GM18909 (cell line): ENCODE results near the gene GDPD2.
"Not testable (repeated sequence)": the region's sequence is repeated elsewhere in the genome, so short reads cannot be mapped to it uniquely, and the experiment has no call there.

Source experiments
- ATAC-seq: cut with Tn5 transposase; IDR thresholded peaks from one replicate; pipeline ENCODE4 v1.9.1; 2021; ENCODE audit warnings: mild to moderate bottlenecking; ENCODE audit not compliant: unreplicated experiment, poor library complexity

The GDPD2 gene, protein sequence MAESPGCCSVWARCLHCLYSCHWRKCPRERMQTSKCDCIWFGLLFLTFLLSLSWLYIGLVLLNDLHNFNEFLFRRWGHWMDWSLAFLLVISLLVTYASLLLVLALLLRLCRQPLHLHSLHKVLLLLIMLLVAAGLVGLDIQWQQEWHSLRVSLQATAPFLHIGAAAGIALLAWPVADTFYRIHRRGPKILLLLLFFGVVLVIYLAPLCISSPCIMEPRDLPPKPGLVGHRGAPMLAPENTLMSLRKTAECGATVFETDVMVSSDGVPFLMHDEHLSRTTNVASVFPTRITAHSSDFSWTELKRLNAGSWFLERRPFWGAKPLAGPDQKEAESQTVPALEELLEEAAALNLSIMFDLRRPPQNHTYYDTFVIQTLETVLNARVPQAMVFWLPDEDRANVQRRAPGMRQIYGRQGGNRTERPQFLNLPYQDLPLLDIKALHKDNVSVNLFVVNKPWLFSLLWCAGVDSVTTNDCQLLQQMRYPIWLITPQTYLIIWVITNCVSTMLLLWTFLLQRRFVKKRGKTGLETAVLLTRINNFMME

DNA sequence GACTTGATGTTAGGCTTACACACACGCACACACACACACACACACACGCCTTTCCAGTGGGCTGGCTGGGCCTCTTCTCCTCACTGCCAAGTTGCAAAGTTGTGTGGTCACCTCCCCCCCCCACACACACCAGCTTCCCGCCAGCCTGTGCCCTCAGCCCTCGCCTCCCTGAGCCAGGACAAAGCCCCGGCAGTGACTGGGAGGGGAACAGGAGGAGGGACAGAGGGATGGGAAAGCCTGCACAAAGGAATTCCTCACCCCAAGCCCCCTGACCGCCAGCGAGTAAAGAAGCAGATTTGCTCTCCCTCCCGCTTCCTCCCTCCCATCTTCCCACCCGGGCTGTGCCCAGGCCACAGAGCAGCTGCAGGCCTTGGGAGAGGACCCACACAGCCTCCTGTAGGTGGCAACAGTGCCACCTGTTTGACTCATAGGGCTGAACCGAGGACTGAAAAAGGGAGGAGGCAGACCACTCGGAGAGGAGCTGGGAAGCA is at the start of gene GDPD2:
Gene GDPD2 (plus strand): TSS at position 464 of the 491 bp plus-strand sequence. CDS start 1,671 bp downstream, outside the sequence.
- no peak for ATAC-seq

DNA sequence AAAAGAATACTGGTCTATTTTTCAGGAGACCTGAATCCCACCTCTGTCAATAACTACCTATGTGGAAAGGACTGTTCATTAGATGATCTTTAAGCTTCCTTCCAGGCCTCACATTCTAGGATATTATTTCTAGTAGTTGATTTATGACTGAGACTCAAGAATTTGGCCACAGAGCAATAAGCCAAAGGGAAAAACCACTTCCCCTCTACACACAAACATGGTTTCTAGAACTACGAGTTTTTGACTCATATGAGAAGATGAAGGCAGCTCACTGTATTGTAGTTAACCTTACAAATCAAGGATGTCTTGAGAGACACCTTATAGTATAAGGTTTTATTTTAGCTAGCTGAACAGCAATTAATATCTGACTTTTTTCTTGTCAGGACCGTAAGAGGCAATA is 36.9 kb upstream of the GDPD2 start:
- no peak for ATAC-seq

DNA sequence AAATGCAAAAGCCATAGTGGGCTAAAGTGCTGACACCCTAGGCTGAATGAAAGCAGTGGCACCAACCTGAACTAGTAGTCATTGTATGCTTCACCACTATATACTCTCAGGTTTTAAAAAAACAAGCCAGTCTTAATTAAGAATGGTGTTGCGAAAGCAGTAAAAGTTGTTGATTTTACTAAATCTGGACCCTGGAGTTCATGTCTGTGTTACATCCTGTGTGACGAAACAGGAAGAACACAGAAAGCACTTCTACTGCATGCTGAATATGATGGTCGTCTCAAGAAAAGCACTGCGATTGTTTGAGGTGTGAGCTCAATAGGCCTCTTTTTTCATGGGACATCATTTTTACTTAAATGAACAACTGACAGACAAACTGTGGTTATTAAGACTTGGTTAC is 24.2 kb upstream of the GDPD2 start:
- no peak for ATAC-seq

DNA sequence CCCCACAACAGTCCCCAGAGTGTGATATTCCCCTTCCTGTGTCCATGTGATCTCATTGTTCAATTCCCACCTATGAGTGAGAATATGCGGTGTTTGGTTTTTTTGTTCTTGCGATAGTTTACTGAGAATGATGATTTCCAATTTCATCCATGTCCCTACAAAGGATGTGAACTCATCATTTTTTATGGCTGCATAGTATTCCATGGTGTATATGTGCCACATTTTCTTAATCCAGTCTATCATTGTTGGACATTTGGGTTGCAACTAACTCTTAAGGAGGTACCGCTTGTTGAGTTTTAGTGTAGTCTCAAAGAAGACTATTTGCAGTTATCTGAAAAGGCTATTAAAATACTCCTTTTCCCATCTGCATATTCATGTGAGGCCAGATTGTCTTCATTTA is 22.9 kb upstream of the GDPD2 start:
- ATAC-seq, result not testable (repeated sequence)

DNA sequence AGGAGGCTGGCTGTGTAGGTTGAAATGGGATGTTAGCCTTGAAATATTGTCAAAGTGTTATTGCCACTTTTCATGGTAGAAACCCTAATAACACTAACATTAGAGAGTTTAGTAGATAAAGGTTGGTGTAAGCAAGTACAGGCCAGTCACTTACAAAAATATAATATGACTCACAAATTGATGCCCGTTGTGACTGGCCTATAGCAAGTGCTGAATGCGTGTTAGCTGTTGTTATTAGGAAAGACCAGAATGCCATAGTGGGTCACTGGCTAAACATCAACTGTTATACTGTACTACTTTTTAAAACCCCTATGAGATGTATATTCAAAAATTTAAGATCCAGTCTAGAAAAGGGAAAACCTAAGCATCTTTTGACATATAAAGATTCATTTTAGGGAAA is 20.4 kb upstream of the GDPD2 start:
- no peak for ATAC-seq

DNA sequence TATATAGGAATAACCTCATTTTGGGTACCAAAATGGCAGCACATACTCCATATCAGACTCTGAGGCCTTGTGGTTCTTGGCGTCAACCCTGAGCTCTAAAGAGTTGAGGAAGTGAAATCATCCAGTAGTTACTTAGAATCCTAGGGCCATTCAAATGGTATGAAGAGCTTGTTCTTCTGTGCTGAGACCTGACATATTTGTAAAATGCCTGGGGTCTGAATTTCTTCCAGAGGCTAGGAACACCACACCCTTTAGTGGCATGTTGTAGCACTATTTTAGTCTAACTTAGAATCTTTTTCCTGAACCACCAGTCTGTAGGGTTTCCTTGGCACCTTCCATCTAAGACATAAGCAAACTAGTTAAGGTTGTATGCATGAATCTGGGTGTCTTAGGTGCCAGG is 18.1 kb upstream of the GDPD2 start:
- no peak for ATAC-seq

DNA sequence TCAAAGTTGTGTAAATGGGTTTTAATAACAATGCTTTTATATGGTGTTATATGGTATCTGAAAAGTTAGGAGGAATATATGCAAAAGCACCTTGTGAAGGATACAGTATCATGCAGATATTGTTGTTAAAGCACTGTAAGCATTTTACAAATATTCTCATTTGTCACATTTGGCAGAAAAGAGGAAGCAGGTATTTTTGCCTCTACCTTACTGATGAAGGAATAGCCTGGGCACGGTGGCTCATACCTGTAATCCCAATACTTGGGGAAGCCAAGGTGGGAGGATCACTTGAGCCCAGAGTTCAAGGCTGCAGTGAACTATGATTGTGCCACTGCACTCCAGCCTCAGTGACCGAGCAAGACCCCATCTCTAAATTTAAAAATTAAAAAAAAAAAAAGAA is 12.2 kb upstream of the GDPD2 start:
- no peak for ATAC-seq

DNA sequence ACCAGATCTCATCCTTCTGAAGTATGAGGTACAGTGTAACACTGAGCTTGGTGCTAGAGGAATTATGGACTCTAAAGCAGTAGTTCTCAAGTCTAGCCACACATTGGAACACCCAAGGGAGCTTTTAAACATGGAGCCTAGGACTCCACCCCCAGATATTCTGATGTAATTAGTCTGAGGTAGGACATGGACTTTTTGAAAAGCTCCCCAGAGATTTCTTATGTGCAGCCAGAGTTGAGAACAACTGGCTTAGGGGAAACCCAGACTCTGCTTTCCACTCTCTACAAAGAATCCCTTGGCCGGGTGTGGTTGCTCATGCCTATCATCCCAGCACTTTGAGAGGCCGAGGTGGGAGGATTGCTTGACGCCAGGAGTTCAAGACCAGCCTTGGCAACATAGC is 11.6 kb upstream of the GDPD2 start:
- ATAC-seq, result no peak

DNA sequence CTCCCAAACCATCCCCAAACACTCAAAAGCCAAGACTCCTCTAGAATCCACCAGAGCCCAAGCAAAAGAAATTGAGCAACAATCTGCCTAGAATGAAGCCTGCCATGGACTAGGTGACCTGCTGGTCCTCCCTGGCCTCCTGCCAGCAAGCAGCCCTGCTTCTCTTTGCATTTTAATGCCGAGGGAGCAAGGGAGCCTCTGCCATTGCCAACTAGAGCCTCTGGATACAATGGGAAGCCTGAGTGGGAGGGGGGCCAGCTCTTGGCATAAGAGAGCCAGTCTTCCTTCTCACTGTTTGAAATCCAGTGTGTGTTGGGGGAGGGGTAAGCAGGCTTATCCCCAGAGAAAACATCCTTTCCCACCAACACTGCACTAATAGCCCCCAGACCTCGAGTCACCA is 1.5 kb upstream of the GDPD2 start:
- no peak for ATAC-seq

DNA sequence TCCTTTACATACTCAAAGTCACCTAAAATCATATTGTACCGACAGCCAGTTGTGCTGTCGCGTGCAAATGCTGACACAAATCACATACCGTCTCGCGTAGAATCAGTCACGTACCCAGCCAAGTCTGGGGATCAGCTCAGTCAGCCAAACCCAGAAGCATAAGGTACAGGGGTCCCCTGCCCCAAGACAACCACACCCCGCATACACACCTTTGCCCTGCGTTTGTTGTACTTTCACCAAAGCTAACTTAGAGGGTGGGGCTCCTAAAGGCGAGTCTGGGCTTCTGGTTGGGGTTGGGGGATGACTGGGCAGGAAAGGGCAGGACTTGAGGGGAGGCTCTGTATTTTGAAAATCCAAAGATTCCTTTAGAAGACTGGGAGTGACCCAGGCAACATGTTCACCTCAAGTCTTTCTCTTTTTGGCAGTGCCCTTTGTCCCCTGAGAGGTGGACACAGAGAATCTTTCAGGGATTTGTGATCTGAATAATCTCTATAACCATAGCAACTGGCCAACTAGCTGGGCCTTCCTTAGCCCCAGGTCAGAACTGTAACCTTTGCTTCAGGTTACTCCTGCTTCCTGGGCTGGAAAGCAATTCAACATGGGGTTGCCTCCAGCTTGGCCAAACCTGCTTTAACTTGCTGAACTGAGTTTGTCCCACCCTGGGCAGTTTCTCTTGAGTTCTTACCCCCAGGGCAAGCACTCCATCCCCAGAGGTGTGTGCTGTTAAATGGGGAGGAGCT is 992 bp downstream of the GDPD2 start:
- ATAC-seq, result no peak

DNA sequence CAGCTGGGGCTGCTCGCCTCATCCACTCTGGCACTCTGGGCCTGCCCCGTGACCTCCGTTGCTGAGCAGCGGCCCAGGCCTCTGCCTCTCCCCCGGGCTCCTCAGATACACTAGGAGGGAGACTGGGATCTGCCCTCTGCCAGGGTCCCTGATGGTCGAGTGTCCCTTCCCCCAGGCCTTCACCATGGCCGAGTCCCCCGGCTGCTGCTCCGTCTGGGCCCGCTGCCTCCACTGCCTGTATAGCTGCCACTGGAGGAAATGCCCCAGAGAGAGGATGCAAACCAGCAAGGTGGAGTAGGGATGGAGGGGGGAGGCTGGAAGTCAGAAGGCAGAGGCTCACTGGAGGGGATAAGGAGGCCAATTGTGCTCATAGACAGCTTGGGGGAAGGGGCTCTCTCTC is 1.7 kb downstream of the GDPD2 start:
- no peak for ATAC-seq

DNA sequence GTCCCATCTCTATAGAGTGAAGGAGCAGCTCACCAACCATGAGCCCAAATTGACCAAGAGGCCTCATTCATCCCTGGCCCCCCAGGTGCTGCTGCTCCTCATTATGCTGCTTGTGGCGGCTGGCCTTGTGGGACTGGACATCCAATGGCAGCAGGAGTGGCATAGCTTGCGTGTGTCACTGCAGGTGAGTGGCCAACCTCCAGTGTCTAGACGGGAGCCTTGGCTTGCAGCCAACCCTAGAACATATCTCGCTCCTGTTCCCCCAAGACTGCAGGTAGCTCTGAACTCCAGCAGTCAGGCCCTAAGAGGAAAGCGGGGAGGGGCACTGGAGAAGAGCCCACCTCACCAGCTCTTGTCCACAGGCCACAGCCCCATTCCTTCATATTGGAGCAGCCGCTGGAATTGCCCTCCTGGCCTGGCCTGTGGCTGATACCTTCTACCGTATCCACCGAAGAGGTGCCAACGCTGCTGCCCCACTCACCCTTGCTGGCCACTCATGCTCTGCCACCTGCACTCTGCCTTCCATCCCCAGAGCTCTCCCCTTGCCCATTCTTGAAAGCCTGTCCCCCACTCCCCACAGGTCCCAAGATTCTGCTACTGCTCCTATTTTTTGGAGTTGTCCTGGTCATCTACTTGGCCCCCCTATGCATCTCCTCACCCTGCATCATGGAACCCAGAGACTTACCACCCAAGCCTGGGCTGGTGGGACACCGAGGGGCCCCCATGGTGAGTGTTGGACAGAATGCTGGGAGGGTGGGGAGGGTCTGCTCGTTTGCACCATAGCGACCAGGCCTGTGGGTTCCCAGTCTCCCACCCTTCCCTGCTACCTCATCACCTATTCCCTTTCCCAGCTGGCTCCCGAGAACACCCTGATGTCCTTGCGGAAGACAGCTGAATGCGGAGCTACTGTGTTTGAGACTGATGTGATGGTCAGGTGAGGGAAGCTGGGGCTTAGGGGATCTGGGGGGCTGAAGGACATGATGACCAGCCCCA is 3.5 kb downstream of the GDPD2 start:
- ATAC-seq, result no peak

DNA sequence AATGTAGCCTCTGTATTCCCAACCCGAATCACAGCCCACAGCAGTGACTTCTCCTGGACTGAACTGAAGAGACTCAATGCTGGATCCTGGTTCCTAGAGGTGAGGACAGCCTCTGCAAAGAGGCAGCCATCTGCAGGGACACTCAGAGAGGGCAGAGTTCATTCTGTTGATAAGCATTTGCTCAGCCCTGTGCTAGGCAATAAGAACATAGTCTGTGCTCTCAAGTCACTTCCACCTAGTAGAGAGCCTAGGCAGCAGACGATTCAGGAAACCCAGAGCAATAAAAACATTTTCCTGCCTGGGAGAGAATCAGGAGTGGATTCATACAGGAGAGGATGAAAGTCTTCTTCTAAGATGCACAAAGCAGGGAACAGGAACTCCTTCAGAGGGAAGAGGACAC is 4.3 kb downstream of the GDPD2 start:
- no peak for ATAC-seq

DNA sequence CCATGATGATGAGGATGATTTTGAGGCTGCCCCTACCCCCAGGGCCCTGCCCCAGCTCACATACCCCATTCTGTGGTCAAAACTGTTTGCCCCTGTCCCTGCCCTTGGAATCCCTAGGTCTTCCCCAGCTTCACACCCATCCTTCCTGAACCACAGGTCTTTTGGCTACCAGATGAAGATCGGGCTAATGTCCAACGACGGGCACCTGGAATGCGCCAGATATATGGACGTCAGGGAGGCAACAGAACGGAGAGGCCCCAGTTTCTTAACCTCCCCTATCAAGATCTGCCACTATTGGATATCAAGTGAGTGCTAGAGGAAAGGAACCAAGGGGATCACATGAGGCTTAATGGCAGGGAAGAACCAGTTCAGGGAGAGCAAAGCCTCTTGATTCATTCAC is 6.6 kb downstream of the GDPD2 start:
- no peak for ATAC-seq

DNA sequence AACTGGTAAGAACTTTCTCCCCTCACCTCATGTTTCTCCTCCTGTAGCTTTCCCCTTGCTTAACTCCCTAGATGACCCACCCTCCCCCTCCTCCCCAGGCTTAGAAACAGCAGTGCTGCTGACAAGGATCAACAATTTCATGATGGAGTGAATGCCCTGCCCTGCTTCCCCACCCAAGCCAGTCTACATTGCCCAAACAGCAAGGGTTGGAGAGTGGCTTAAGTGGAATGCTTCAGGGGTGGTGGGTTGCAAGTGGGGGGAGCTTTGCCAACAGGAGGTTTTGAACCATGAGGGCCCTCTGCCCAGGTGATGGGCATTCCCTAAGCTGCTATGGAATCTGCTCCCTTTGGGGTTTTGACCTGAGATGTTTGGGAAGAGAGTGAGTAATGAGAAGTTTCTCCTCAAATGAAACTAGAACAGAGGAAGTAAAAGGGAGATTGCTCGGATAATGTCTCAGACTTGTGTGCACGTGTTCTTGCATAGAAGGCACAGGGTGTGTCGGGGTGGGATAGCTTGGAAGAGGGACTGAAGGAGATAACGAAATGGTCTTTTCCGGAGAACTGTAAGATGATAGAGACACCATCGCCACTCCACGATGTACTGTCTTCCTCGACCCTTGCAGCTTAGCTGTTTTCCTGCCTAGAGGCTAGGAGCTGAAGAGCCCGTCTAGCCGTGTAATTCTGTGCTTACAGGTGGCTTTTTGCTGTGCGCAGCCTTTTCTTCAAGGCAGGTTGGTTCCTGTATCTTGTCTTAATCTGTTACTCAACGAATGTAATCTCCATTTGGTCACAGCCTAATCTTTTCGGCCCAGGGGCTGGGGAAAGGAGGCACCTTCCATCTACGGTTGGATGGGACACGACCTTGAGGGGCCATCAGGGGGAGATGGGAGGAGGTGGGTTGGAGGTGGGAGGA is 10.1 kb downstream of the GDPD2 start:
- no peak for ATAC-seq

DNA sequence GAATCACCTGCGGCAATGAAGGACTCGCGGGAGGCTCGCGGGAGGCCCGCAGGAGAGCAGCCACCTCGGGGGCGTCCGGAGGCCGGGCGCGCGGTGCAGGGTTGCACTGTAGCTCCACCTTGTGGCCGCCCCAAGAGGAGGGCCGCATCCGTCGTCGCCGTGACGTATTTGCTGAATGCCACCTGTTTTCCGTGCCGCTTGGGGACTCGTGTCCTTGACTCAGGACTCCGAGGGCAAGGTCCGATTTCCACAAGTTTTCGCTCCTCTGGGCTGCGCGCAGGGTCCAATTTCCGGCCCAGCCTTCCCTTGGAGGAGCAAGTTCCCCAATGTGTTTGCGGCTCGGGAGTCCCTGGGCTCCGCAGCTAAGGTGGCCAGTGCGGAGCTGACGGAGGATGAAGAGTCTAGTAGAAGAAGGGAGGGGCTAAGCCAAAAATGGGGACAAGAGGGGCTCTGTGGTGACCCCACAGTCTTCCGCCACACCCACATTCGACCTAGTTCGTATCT is 10.8 kb downstream of the GDPD2 start:
- peak; percentile 62 for ATAC-seq

DNA sequence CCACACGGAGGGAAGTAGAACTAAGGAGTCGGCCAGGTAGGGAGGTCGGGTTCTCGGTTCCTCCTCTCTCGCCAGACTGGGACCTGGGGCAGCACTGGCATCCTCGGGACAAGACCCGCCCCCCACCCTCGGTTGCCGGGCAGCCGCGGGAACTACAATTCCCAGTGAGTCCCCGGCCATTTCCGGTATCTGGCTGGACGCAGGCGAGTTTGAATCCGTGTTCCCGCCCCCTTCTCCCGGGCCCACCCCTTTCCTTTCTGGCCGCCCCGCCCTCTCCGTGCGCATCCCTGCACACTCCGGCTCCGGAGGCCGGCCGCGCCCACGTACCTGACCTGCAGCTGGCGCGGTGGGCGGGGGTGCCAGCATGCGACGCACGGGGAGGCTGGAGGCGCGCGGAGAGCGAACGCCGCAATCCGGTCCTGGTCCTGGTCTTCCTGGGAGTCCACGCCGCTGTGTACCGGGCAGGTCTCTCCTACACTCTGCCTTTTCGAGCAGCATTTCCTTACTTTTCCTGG is 11.3 kb downstream of the GDPD2 start:
- peak; percentile 57 for ATAC-seq

DNA sequence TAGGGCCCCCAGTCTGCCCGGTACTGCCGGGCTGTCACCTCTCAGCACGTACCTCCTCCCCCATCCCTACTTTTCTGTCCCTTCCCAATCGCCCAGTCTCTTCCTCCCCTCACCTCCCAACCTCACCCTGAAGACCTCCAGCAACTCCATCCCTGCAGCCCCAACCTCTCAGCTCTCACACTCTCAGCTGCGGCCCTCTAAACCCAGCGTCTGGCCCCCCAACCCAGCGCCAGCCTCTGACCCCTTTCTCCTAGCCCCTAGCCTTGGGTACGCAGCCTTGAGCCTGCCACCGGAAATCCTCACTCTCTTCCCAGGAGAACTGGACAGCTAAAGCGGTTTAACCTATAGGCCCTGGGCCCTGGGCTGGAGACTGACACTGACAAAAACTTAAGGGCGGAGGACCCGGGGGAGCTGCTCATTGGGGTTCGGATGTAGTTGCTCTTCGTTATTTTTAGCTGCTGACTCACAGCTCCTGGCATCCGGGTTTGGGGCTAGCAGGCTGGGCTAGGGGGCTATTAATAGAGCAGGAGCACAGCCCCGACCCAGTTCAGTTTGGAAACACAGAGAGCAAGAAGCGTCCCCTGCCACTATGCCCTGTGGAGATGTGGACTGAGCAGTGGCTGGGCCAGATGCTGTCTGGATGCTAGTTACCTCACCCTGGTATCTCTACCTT is 11.9 kb downstream of the GDPD2 start:
- no peak for ATAC-seq
